NCI-H2107 treated with DMSO at 0.1 percent for 48 hours (cell line): Measurements from ENCODE around the gene ACOXL.

Experiments
- DNase-seq: peaks from one replicate; lab custom pipeline; 2025; ENCODE audit not compliant: unreplicated experiment; lab: John Stamatoyannopoulos, UW

Gene ACOXL

DNA sequence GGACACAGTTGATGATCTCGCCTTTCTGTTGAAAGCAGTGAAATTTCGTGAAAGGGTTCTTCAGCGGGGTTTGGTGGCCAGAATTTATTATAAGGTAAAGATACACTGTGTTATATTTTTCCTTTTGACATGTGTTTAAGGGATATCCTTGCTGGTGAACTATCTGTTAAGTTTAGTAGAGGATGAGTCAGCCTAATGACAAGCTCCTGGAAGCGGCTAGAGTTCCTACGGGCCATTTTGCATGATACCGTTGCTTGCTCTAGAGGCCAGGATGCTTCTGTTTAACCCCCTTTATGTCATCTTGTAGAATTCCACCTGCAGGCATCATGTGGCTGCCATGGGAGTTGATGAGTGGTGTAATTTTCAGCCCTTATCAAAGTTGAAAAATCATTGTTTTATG, 263.5 kb downstream of the ACOXL start:
- DNase-seq, result no peak

DNA sequence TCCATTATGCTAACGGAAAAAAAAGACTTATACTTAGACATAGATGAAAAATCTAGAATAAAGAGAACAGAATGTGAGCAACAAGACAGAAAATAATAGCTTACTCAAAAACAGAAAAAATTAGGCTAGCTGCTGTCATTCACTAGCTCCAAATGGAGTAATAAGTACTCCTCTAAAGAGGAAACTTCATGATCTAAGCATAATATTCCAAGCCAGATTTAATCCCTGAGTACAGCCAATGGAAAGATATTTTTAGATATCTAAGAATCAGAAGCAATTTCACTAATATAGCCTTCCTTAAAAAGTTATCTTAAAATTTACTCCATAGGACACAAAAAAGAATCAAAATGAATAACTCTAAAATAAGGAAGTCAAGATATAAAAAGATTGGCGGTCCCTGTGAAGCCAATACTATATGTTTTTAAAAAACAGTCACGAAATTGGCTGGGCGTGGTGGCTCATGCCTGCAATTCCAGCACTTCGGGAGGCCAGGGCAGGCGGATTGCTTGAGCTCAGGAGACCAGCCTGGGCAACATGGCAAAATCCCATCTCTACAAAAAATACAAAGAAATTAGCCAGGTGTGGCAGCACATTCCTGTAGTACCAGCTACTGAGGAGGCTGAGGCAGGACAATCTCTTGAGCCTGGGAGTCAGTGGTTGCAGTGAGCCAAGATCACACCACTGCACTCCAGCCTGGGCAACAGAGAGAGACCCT, 265.1 kb downstream of the ACOXL start:
- DNase-seq, result no peak

DNA sequence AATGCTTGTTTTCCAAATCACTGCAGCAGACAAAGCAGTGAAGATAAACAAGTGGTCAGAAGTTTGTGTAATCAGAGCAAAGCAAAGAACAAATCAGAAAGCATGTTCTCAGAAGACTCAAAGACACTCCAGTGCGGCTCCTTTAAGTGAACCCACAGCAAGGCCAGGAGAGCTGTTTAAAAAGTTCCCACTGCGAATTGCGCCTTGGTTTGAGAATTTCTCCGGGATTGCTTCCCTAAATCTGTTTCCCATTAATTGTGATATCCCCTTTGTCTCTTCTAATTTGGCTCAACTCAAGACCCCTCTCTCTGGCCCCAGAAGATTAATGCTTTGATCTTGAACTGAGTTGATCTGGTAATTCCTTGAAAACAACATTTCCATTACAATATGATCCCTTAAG, 265.9 kb downstream of the ACOXL start:
- DNase-seq, result no peak

DNA sequence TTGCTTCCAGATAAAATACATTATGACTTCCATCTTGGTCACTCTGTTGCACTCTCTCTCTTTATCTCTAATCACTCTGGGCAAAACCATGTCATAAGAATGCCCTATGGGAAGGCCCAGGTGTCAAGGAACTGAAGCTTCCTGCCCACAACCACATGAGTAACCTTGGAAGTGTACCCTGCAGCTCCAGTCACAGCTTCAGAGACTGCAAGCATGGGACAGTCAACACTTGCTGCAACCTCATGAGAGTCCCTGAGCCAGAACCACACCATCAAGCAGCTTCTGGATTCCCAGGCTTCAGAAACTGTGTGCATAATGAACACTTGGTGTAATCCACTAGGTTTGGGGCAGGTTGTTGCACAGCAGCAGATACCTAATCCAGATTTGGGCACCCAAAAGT, 267.3 kb downstream of the ACOXL start:
- DNase-seq, result no peak

DNA sequence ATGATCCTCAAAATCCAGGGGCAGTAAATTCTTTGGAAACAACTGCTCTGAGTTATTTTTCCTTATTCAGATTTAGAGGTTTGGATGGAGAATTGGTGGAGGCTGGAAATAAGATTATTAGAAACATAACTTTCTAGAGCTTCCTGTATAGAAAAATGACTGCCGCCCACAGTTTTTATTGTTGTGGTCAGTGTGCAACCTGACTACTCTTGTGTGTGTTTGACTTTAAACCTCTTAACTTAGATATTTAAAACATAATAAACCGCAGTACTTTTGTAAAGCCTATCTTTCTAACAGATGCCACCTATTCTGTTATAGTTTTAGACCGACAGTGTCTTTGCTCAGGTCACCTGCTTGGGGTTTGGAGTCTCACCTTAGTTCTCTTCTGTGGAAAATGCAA, 272.9 kb downstream of the ACOXL start:
- no peak for DNase-seq

DNA sequence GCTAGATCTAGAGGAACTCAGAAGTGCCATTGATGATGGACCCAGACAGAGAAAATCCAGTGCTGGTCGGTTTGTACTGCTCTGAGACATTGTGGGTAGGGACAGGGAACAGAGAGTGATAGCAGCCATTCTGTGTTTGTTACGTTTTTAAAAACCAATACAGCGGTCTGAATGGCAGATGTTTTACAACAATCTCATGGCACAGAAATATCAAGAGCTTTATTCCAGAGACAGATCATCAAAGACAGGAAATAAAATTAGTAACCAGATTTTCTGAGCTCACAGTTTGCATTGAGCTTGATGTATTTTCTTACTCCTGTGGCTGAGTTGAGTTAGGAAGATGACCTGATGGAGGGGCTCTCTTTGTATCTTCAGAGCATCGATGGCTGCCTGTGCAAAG, 273.4 kb downstream of the ACOXL start:
- DNase-seq, result no peak

DNA sequence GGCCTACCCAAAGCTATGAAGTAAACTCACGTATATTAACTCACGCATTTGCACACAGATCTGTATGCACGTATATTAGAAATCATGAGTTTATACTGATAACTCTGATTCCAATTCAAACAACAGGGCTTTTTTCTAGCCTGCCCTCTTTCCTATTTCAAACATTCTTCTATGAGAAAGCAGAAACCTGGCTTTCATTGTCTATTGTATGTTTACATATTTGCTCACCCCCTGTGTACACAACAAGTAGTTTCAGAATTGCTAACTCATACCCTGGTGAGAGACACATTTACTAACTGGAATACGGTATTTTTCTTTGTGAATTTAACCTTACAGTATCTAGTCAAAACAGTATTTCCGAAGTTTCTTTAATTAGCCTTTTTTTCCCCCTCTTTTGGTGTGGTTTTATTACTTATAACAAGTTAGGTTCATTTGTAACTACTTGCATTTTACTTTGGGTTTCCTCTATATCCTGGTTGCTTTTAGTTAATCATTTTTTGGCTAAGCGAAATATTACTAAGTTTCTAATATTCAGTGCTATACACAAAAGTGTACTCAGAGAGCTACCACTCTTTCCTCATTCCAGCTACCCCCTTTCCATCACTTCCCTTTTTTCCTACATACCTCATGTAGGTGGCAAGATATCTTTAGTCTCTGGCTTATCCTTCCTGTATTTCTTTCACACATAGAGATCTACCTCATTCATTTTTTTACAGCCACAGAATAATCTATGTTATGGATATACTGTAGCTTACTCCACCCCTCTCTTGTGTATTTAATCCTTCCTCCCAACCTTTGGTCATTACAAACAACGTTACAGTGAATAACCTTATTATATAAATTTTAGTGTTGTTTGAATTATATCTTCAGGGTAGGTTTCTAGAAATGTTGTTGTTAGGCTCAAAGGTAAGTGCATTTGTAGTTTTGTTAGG, 275.6 kb downstream of the ACOXL start:
- DNase-seq, result no peak

DNA sequence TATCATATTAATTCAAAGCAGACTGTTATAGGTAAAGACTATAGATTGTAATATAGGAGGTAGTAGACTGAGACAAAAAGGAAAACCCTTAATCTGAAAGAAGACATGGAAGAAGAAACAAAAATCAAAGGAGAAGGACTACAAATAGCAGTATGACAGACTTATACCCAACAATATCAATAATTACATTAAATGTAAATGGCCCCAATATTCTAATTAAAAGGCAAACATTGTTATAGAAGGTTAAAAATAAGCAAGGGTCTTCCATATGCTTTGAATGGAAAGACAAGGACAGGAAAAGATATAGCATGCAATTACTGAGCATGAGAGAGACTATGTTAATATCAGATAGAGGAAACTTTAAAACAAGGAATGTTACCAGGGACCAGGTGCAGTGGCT, 278.8 kb downstream of the ACOXL start:
- DNase-seq, result no peak

DNA sequence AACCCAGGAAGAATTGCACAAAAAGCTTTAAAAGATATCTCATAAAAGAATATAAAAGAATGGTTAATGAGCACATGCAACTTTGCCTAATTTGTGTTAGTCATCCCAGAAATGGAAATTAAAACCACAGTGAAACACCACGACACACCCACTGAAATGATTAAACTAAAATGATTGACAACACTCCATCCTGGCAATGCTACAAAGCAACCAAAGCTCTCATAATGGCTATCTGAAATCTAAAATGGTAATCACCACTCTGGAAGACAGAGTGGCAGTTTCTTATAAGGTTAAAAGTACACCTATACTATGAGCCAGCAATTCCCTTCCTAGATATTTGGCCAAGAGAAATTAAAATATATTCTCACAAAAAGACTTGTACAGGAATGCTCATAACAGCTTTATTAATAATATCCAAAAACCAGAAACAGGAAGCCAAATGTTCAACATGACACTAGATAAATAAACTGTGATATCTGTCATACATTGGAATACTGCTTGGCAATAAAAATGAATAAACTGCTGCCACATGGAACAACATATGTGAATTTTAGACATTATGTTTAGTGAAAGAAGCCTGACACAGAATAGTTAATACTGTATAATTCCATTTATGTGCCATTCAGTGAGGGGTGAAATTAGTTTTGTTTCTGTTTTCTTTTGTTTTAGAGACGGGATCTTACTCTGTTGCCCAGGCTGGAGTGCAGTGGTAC, 283.1 kb downstream of the ACOXL start:
- no peak for DNase-seq

DNA sequence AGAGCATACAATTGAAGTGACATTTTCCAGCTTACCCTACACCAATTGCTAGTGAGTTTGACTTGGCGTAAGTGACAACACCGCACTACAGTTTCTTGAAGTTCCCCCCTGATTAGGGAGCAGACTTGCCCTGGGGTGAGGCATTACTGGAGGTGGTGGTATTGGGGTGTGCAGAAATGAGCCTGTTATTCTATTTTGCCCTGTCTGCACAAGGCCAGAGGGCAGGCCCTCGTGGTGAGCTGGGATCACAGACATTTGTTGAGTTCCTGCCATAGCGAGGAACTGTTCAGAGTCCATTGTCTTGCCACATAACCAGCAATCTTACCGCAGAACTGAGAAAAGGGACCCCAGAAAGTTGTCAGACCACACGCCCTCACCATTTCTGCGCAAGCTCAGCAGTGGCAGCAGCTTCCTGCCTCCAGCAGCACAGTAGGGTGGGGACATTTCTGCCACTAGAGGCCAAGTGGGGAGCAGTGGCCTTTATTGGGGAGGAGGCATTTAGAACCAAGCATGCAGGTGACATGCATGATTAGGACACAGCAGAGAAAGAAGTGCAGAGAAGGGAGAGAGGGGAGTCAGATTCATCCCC, 284.8 kb downstream of the ACOXL start:
- DNase-seq, result no peak

DNA sequence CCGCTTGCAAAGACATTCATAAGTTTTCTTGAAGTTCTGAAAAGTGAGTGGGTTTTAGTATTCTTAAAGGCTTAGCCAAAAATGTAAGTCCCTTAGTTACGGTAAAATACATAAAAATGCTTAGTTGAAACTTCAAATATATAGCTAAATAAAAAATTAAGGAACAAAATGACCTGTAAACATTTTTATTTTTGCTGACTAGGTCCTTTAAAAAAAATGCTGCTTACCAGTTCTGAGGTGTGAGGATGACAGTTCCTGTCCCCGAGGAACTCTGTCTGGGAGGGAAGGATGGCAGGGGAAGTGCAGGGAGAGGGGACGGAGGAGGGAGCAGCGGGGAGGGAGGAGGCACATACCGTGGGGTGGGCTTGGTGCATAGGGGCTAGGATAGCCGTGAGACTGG, 285.5 kb downstream of the ACOXL start:
- DNase-seq, result no peak

DNA sequence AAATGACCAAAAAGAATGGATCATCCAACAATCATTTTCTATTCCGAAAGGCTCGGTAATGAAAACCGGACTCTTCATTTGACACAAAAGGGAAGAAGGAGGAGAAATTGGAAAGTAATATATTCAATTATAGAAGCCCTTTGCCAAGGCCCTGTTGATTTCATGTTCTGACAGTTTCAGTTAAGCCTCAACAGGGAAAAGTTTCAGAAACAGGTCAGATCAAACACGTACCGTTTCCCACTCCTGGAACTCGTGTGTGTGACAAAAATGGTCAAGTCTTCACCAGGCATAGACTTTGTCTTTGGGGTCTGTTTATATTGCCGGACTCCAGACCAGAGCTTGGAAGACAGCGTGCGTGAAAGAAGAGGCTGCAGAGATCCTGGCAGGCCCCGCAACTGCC, 287.0 kb downstream of the ACOXL start:
- DNase-seq, result no peak

DNA sequence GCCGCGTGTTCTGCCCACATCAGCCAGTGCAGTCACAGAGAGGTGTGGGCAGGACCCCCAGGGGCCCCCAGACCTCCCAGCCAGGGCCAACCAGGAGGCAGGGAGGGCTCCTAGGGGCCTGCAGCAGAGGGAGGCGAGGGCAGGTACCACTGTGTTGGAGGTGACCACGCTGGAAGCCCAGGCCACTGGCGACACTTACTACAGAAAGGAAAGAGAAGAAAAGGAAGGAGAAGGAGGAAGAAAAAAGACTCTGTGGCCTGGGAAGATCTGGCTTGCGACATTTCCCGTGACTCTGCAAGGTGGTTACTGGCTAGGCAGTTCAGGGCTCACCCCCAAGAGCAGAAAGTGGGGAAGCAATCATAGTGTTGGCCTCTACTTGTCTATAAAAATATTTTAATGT, 290.3 kb downstream of the ACOXL start:
- DNase-seq, result no peak

DNA sequence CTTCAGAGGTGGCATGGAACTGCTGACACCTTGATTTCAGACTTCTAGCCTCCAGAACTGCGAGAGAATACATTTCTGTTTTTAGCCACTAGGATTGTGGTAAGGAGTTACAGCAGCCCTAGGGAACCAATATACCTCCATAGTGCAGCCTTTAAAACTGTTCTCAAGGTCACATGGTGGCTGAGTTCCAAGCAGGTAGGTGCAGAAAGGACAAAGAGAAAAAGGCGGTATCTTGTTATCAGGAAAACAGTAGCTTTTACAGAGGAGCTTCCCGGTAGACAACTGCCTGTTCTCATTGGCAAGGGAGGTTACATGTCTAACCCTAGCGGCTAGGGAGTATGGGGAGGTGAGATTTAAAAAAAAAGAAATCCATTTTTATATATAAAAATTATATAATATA, 292.1 kb downstream of the ACOXL start:
- DNase-seq, result no peak

DNA sequence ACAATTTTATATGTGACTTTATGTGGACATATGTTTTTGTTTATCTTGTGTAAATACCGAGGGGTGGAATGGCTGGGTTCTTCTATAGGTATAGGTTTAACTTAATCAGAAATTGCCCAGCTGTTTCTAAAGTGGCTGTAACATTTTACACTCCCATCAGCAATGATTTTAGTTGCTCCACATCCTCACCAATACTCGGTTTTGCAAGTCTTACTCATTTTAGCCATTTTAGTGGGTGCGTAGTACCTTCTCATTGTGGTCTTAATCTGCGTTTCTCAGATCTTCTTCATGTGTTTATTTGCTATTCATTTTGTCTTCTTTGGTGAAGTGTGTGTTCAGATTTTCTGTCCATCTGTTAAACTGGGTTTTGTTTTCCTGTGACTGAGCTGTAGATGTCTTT, 292.9 kb downstream of the ACOXL start:
- no peak for DNase-seq

DNA sequence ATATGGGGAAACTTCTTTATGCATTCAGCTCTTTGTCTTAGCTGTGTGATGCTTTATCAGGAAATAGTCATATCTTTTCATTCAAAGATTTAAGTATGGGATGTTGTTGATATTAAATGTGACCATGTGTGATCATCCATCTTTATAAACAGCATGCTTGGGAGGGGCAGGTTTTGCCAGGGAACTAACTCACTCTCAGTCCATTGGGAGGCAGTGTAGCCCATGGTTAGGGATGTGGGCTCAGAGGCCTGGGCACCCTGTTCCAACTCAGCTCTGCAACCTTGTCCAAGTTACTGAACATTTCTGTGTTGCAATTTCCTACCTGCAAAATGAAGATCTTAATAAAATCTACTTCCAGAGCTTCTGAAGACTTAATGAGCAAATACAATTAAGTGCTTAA, 296.3 kb downstream of the ACOXL start:
- DNase-seq, result no peak

DNA sequence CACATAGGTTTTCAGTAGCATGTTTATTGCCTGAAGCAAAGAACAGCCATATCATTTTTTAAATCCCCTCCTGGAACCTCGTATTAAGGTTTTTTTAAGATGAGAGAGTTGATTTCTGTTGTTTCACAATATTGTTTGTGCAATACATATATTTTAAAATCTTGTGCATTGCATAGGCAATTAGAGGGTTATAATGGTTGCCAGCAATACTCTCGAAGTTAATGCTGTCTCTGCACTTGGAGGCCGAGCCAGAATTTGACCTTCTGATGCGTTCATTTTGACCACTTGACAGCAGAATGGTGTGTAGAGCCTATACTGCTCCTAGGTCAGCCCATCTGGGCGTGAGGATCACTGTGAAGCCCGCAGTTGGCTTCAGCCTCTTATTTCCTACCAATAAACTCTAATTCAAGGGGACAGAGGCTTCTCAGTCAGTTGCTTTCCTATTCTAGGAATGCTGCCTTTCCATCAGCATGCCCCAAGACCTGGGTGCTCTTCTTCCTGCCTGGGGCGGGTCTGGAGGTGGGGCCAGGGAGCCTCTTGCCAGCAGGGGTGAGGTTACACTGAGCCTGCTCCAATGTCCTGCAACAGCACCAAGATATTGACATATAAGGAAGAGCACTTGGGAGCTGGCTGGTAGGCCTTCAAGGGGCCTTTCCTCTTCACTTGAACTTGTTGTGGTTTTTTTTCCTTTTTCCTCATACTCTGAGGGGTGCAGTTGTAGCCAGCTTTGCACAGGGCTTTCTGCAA, 297.0 kb downstream of the ACOXL start:
- no peak for DNase-seq

DNA sequence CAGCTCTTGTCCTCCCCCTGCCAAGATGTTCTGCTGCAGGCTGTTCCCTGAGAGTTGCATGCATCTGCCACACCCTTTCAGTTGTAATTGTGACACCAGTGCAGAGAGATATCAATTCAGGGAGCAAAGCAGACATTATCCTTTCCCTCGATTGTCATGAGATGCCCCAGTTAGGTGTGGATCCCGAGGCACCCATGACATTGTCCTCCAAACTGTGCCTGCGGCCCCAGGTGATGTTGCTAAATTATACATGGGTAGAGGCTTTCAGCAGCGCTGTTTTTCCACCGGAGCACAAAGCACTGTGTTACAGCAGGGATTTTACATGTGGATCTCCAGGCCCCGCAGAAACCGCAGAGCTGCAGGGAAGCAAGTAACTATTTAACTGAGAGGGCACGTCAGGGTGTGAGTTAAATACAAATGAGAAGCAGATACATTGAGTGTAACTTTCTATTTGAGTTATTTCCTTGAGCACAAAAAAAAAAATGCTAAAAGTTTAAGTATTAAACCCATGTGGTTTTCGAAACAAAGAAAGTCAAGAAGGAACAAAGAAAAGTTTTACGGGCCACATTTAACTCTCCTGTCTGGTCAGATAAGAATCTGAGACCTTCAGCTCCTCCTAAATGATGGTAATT, 298.0 kb downstream of the ACOXL start:
- DNase-seq, result no peak

DNA sequence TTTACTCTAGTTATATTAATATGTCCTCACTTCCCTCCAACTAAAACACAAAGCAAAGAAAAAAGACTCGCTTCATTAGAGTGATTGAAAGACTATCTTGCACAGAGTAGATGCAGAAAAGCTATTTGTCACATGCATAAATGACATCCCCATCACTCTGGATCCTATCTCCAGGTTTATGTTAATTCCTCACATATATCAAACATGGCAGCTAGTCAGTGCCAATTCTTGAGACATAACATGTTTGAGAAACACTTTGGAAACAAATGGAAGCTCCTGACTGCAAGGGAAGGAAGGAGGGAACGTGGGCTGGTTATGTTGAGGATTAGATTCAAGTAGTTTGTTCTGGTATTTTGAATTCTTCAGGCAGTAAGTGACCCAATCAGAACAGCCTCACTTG, 298.6 kb downstream of the ACOXL start:
- DNase-seq, result no peak
